Cardiac fibroblast (primary cell): ENCODE data around the gene ATP10A.
A peak's percentile ranks its signal among the peaks of the same experiment; 100 is the strongest.
"Not testable (repeated sequence)": the region's sequence is repeated elsewhere in the genome, so short reads cannot be mapped to it uniquely, and the experiment has no call there.

ENCODE experiments used
- DNase-seq, 2 donors: peaks; one replicate each; pipeline versions ENCODE4 v3.0.0 to v3.0.0-alpha.2; 2010; ENCODE audit warnings: low read depth in 2 of 2
- H3K4me3 ChIP-seq, 2 donors: replicated peaks in 1 of 2; 1 replicate in 1 of 2; 2 replicates in 1 of 2; pipeline ENCODE4 v1.5.1; 2011; ENCODE audit warnings: low read depth in 2 of 2, low read length in 2 of 2, mild to moderate bottlenecking in 2 of 2, moderate library complexity in 1 of 2
- CTCF ChIP-seq: IDR thresholded peaks from one replicate; pipeline ENCODE4 v1.5.1; 2011; ENCODE audit warnings: low read depth, mild to moderate bottlenecking, low read length, inconsistent platforms

ATP10A gene

GRCh38 chr15:25884370-25884769 lies 21.2 kb upstream of the ATP10A start:
- no peak overlapping the region for H3K4me3 ChIP-seq
- DNase-seq: peak in 1 of 2 donors; percentile 45
- TF ChIP-seq CTCF: no peak

GRCh38 chr15:25883463-25884259 lies 20.5 kb upstream of the ATP10A start:
- H3K4me3 ChIP-seq: no peak overlapping the region
- peak; percentile 77 to 92 for DNase-seq
- TF ChIP-seq CTCF: no peak

- DNase-seq: peak in 1 of 2 donors; percentile 56
- no peak overlapping the region for H3K4me3 ChIP-seq
- no peak for TF ChIP-seq CTCF
Observed at GRCh38 chr15:25882466-25882865, 19.3 kb upstream of the ATP10A start.

- not testable (repeated sequence) for H3K4me3 ChIP-seq, DNase-seq
Observed at GRCh38 chr15:25880877-25881276, 17.8 kb upstream of the ATP10A start.

- no peak overlapping the region for H3K4me3 ChIP-seq
- no peak for TF ChIP-seq CTCF
- DNase-seq: no peak
Observed at GRCh38 chr15:25880411-25880810, 17.3 kb upstream of the ATP10A start.

- DNase-seq: no peak
- no peak for TF ChIP-seq CTCF
- no peak overlapping the region for H3K4me3 ChIP-seq
Observed at GRCh38 chr15:25879438-25879837, 16.3 kb upstream of the ATP10A start.

GRCh38 chr15:25877681-25878080 lies 14.6 kb upstream of the ATP10A start:
- DNase-seq: no peak
- no peak overlapping the region for H3K4me3 ChIP-seq
- TF ChIP-seq CTCF: no peak
